AG04449 (cell line): ENCODE measurements around the gene PRR29.
"Not testable (repeated sequence)": the region's sequence is repeated elsewhere in the genome, so short reads cannot be mapped to it uniquely, and the experiment has no call there.

ENCODE experiments used
- CTCF ChIA-PET: fragments of 350-600 bp; formaldehyde crosslinking; extraction: SDS; loops from one replicate; lab custom pipeline; 2021; ENCODE audit warnings: antibody characterized with exemption; lab: Yijun Ruan, JAX
- POLR2A ChIA-PET: fragments of 400-600, 350-600 bp; formaldehyde crosslinking; extraction: SDS; loops from one replicate; lab custom pipeline; 2020; ENCODE audit warnings: antibody characterized with exemption, inconsistent platforms; lab: Yijun Ruan, JAX
- DNase-seq: peaks from one replicate; pipeline ENCODE4 v3.0.0-alpha.2; 2010; ENCODE audit warnings: low read depth, low spot score
- H3K4me3 ChIP-seq: 2 replicates; pipeline ENCODE4 v1.5.1; 2011; ENCODE audit warnings: low read depth, mild to moderate bottlenecking, control low read depth, low read length
- TF ChIP-seq, protein P1 (sequence below): IDR thresholded peaks from one replicate; pipeline ENCODE4 v1.5.1; 2011; ENCODE audit warnings: mild to moderate bottlenecking, moderate library complexity, low read length, control low read depth, inconsistent platforms; ENCODE audit not compliant: insufficient read depth; ENCODE audit errors: missing control alignments

The PRR29 gene

DNA sequence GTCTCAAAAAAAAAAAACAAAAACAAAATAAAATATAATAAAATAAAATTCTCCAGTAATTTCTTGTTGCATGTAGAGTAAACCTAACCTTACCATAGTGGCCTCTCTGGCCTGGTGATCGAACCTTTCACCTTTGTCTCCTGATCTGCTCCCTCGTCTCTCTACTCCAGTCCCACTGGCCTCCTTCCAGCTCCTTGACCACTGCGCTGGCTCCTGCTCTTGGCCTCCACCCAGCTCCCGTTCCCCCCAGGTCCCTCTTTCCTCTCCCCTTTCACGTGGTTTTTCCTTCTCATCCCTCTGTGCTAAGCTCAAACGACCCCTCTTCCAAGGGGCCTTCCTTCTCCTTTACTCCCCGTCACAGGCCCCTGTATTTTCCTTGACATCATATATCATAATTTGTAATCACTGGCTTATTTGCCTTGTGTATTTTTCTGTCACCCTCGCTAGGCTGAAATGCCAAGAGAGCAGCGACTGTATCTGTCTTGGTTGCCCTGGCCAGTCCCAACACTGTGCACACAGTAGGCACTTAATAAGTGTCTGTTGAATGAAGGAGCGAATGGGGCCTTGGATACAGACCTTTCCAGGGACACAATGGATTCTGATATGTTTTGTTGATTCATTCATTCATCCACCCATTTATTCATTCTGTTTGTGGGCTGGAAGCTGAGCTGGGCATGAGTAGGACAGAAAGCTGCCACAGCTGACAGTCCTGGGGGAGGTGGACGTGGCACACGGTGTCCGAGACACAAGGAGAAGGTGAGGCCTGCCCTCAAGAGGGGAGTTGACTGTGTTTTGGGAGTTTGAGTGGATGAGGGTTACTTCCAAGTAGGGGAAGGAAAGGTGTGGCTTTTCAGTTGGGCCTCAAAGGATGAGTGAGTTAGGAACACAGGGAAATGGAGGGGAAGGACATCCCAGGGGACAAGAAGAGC is 19.6 kb upstream of the PRR29 start:
- no peak for DNase-seq
- ChIA-PET POLR2A (no interaction called here), CTCF (interaction anchor here (1.2 to 3.8 kb wide), 6 partner anchors 9 to 59 kb away, joined by 3 to 22 read pairs (median 6); partner anchors contain the start of gene GH1)
- no peak overlapping the region for H3K4me3 ChIP-seq
- TF ChIP-seq, protein P1, sequence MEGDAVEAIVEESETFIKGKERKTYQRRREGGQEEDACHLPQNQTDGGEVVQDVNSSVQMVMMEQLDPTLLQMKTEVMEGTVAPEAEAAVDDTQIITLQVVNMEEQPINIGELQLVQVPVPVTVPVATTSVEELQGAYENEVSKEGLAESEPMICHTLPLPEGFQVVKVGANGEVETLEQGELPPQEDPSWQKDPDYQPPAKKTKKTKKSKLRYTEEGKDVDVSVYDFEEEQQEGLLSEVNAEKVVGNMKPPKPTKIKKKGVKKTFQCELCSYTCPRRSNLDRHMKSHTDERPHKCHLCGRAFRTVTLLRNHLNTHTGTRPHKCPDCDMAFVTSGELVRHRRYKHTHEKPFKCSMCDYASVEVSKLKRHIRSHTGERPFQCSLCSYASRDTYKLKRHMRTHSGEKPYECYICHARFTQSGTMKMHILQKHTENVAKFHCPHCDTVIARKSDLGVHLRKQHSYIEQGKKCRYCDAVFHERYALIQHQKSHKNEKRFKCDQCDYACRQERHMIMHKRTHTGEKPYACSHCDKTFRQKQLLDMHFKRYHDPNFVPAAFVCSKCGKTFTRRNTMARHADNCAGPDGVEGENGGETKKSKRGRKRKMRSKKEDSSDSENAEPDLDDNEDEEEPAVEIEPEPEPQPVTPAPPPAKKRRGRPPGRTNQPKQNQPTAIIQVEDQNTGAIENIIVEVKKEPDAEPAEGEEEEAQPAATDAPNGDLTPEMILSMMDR, result no peak

DNA sequence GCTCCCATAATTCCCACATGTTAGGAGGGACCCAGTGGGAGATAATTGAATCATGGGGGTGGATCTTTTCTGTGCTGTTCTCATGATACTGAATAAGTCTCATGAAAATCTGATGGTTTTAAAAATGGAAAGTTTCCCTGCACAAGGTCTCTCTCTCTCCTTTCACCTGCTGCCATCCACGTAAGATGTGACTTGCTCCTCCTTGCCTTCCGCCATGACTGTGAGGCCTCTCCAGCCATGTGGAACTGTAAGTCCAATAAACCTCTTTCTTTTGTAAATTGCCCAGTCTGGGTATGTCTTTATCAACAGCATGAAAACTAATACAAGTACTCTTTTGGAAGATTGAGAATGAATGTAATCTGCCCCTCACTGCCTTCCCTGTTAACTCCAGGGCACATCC is 15.5 kb upstream of the PRR29 start:
- DNase-seq, POLR2A ChIA-PET, H3K4me3 ChIP-seq: not testable (repeated sequence)
- CTCF ChIA-PET, result interaction anchor here (1.0 to 2.3 kb wide), 3 partner anchors 15 to 150 kb away, joined by 3 to 7 read pairs (median 5); no protein-coding TSS in a partner anchor

DNA sequence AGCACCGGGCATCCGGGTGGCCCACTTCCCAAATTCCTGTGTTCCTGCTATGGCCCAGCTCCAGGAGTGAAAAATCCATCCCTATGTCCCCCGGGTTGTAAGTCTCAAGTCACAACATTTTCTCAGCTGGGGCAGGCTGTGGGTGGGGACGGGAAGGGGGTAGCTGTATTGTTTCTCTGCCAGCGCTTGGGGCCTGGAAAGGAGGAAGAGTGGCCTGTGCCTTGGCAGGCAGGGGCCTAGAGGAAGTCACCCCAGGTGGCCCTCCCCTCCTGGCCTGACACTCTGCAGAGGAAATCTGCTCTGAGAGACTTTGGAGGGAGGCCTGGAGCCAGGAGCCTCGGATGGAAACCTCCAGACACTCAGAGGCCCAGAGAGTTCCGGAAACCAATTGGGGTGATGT is 14.8 kb upstream of the PRR29 start:
- H3K4me3 ChIP-seq, result no peak overlapping the region
- ChIA-PET POLR2A (no interaction called here), CTCF (interaction anchor here (1.5 to 2.3 kb wide), 2 partner anchors 37 to 150 kb away, joined by 5 to 7 read pairs; no protein-coding TSS in a partner anchor)
- TF ChIP-seq, protein P1, result no peak
- DNase-seq, result no peak

DNA sequence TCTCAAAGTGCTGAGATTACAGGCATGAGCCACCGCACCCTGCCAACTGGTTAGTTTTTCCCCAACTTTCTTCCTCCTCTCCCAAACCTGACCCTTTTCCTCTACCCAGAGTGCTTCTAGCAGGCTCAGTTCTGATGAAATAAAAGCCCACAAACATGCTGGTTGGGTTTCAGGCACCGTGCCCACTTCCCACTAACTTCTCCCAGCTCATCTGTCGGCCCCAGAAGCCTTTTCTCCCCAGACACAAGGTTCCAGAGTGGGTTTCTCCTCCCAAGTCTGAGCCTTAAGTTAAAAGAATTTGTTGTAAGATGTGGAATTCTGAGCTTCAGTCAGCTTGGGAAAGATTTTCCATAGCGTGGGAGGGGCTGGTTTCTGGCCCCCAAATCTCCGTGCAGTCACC is 13.9 kb upstream of the PRR29 start:
- CTCF ChIA-PET, result interaction anchor here (0.9 to 2.8 kb wide), 8 partner anchors 14 to 149 kb away, joined by 3 to 27 read pairs (median 5); partner anchors contain the start of gene GH1
- DNase-seq, result peak; percentile 12
- TF ChIP-seq, protein P1, result no peak
- H3K4me3 ChIP-seq, result no peak overlapping the region
- POLR2A ChIA-PET, result no interaction called here

DNA sequence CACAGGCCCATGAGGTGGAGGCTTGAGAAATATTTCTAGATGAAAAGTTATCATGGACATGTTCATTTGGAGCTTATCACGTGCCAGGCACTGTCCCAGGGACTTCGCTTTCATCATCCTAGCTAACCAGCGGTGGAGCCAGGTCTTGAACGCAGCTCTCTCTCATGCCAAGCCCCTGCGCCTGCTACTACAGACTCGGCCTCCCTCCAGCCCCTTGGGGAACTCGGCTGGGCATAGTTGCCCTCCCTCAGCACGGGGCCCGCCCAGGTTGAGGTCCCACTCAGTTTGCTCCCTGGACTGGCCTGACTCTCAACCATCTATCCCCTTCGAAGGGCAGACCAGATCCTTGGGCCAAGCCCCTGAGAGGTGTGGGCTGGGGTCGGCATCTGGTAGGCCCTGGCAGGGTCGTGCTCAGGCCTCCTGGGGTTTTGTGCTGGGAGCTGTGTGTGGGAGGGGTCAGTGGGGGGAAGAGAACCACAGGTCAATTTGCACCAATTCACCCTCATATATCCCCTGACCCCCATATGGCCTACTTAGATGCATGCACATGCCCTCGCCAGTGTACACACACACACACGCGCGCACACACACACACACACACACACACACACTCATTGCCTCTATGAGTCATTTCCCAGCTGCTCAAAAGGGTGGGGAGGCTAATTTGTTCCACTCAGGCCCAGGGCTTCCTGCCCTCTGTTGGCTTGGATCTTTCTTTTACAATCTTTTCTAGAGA is 13.3 kb upstream of the PRR29 start:
- peak; percentile 77 for DNase-seq
- ChIA-PET POLR2A (interaction anchor here (0.5 kb wide), 1 partner anchor 142 kb away, joined by 3 read pairs; no protein-coding TSS in a partner anchor), CTCF (interaction anchor here (0.9 to 2.9 kb wide), 13 partner anchors 9 to 148 kb away, joined by 3 to 27 read pairs (median 5); partner anchors contain the start of genes GH1 and PRR29)
- no peak overlapping the region for H3K4me3 ChIP-seq
- TF ChIP-seq, protein P1, result no peak

DNA sequence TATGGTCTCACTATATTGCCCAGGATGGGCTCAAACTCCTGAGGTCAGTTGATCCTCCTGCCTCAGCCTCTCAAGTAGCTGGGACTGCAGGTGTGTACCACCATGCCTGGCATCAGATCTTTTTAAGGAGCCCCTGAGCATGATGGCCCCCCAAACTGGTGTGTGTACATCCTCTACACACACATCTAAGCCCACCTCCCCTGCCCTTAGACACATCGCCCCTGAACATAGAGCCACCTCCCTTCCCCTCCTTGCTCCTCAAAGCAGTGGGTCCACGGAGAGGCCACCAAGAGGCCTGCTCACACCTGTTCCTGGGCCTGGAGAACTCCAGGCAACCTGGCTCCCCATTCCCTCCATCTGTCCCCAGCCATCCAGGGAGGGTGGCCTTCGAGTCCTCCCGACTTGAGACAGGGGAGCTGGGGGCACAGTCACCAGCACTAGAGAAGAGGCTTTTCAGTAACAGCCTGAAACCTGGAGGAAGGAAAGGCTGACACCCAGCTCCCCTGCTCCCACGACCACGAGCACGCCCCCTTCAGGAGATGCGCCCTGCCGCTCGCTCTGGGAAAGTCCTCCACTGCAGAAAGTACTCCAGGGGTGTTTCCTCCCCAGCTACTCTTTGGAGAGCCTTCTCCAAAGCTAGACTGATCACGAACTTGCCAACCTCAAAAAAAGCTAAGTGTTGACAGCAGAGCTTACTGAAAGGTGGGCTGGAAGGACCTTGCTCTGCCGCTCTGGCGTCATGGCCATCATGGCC is 12.6 kb upstream of the PRR29 start:
- no peak overlapping the region for H3K4me3 ChIP-seq
- no peak for DNase-seq
- TF ChIP-seq, protein P1, result no peak
- ChIA-PET CTCF (interaction anchor here (0.9 to 2.9 kb wide), 13 partner anchors 10 to 83 kb away, joined by 3 to 27 read pairs (median 5); partner anchors contain the start of genes CSHL1, GH1 and PRR29), POLR2A (interaction anchor here (0.5 to 0.6 kb wide), 2 partner anchors 15 to 141 kb away, joined by 3 to 4 read pairs; no protein-coding TSS in a partner anchor)
